Lung (tissue), 12 donors: ENCODE results near the gene ENO1. TPM values are rescaled to one million over a fixed set of nuclear protein-coding genes. Genes with fewer than 3 reads are reported as not detected.

Source experiments
- ATAC-seq: fragments of 200-7000 bp; cut with Tn5 transposase; one replicate; pipeline ENCODE4 v1.9.1; 2020; ENCODE audit warnings: moderate number of reproducible peaks; ENCODE audit not compliant: insufficient read depth, low FRiP score
- DNase-seq, 3 donors: peaks; one replicate each; pipeline ENCODE4 v3.0.0-alpha.2; 2013 to 2017
- H3K27ac ChIP-seq, 2 donors: one replicate each; pipeline ENCODE4 v1.5.1; 2013; ENCODE audit warnings: mild to moderate bottlenecking in 2 of 2, moderate library complexity in 2 of 2, control low read depth in 1 of 2, inconsistent platforms in 1 of 2, low read depth in 1 of 2, low read length in 1 of 2
- H3K27me3 ChIP-seq, 3 donors: one replicate each; pipeline ENCODE4 v1.5.1; 2013; ENCODE audit warnings: low read length in 2 of 3; ENCODE audit not compliant: control insufficient read depth in 3 of 3, insufficient read depth in 3 of 3
- H3K36me3 ChIP-seq, 4 donors: one replicate each; pipeline ENCODE4 v1.5.1; 2013; ENCODE audit warnings: low read length in 4 of 4, mild to moderate bottlenecking in 1 of 4, moderate library complexity in 1 of 4; ENCODE audit not compliant: control insufficient read depth in 4 of 4, insufficient read depth in 4 of 4
- H3K4me1 ChIP-seq, 5 donors: one replicate each; pipeline ENCODE4 v1.5.1; 2013; ENCODE audit warnings: low read length in 5 of 5, mild to moderate bottlenecking in 2 of 5, moderate library complexity in 1 of 5; ENCODE audit not compliant: control insufficient read depth in 5 of 5, insufficient read depth in 5 of 5
- H3K4me3 ChIP-seq: one replicate; pipeline ENCODE4 v1.5.1; 2013; ENCODE audit warnings: mild to moderate bottlenecking, control low read depth, moderate library complexity
- H3K9ac ChIP-seq, 2 donors: one replicate each; pipeline ENCODE4 v1.5.1; 2013; ENCODE audit warnings: low read length in 2 of 2, control low read depth in 1 of 2; ENCODE audit not compliant: insufficient read depth in 1 of 2
- H3K9me3 ChIP-seq, 4 donors: one replicate each; pipeline ENCODE4 v1.5.1; 2013; ENCODE audit warnings: low read length in 3 of 4, mild to moderate bottlenecking in 1 of 4, moderate library complexity in 1 of 4; ENCODE audit not compliant: control insufficient read depth in 4 of 4, insufficient read depth in 3 of 4
- CTCF ChIP-seq: IDR thresholded peaks from 2 replicates; pipeline ENCODE4 v1.5.1; 2012; ENCODE audit warnings: mild to moderate bottlenecking; ENCODE audit errors: control extremely low read depth, extremely low read depth
- whole genome bisulfite sequencing, 2 donors: extraction: QIAGEN DNeasy Blood & Tissue Kit; methylation state at CpG; one replicate each; pipeline ENCODE4 v1.1.7; 2013; 5-methylcytosine and 5-hydroxymethylcytosine counted together
- polyA plus RNA-seq, 2 donors: library from polyadenylated mRNA; stranded (reverse); fragments of 200-250 nt; gene quantifications; one replicate each; pipeline ENCODE4 v1.2.1, GENCODE V29; 2013
- total RNA-seq, 2 donors: library from RNA; depleted of rRNA in 1 of 2; stranded (reverse); fragments of >200 nt in 1 of 2; gene quantifications; one replicate each; pipeline ENCODE4 v1.2.1, GENCODE V29; 2014 to 2021
- donor health status: control.
- donor health status: control.
- donor health status: Bipolar disorder and iron deficiency.
- donor health status: healthy.
- donor health status: DM: yes; HTN: yes; CAD: no.

ENO1 gene
- total and polyA plus RNA-seq, 4 donors = 449 to 1,784 (median 959) TPM

- ATAC-seq (no peak), DNase-seq (no peak)
- Histone ChIP-seq H3K4me1 (peaks cover 0 to 2% (median 0%) of the 10 kb centered on the region in 5 donors), H3K27ac (no peak overlapping the region), H3K9ac (no peak overlapping the region), H3K27me3 (no peaks in the 10 kb centered on the region), H3K36me3 (peaks cover 4 to 15% (median 8%) of the 10 kb centered on the region in 4 donors), H3K9me3 (peaks cover 0 to 2% (median 0%) of the 10 kb centered on the region in 4 donors), H3K4me3 (no peak overlapping the region)
- no peak for TF ChIP-seq CTCF
- WGBS, 2 donors = 92 to 97% methylated on average over 7 of the region's 7 CpGs
Measured at GRCh38 chr1:8854240-8854639, 24.2 kb downstream of the ENO1 start.

GRCh38 chr1:8851060-8851459, 27.4 kb downstream of the ENO1 start:
- DNase-seq (no peak), ATAC-seq (no peak)
- TF ChIP-seq CTCF = no peak
- Histone ChIP-seq H3K9ac (no peak overlapping the region), H3K27me3 (no peaks in the 10 kb centered on the region), H3K4me3 (no peak overlapping the region), H3K4me1 (peaks cover 0 to 9% (median 4%) of the 10 kb centered on the region in 5 donors), H3K36me3 (no peaks in the 10 kb centered on the region), H3K9me3 (no peaks in the 10 kb centered on the region), H3K27ac (no peak overlapping the region)
- WGBS, 2 donors = 84 to 98% methylated on average over 4 to 5 of the region's 5 CpGs

- Histone ChIP-seq H3K27ac (peak overlapping the region in 1 of 2 donors; percentile 8), H3K9me3 (no peaks in the 10 kb centered on the region), H3K27me3 (no peaks in the 10 kb centered on the region), H3K36me3 (no peaks in the 10 kb centered on the region), H3K4me1 (peaks cover 3 to 12% (median 11%) of the 10 kb centered on the region in 5 donors), H3K4me3 (no peak overlapping the region), H3K9ac (no peak overlapping the region)
- WGBS, 2 donors = 34 to 38% methylated on average over 19 of the region's 19 CpGs
- DNase-seq (peak; percentile 96 to 98 (median 96)), ATAC-seq (peak; percentile 93)
- TF ChIP-seq CTCF = peak; percentile 95
Measured at GRCh38 chr1:8848663-8849386, 29.7 kb downstream of the ENO1 start.
